HEK293T (cell line): ENCODE results near the gene FAM151B.

Source experiments
- BHLHE40 ChIP-seq: fragments of 450-650 bp; IDR thresholded peaks from 2 replicates; pipeline ENCODE4 v1.6.1; 2016; ENCODE audit warnings: mild to moderate bottlenecking, moderate library complexity, borderline replicate concordance
- HDGF ChIP-seq: fragments of 450-650 bp; IDR thresholded peaks from 2 replicates; pipeline ENCODE4 v1.6.1; 2017; ENCODE audit warnings: antibody characterized with exemption, borderline replicate concordance
- L3MBTL2 ChIP-seq: fragments of 450-650 bp; conservative IDR thresholded peaks from 2 replicates; pipeline ENCODE4 v1.6.1; 2016; ENCODE audit warnings: mild to moderate bottlenecking
- LEF1 ChIP-seq: fragments of 450-650 bp; IDR thresholded peaks from 2 replicates; pipeline ENCODE4 v1.6.1; 2017; ENCODE audit warnings: mild to moderate bottlenecking, borderline replicate concordance
- TARDBP ChIP-seq: fragments of 450-650 bp; IDR thresholded peaks from 2 replicates; pipeline ENCODE4 v1.6.1; 2016

GRCh38 chr5:80568251-80568650, 80.4 kb downstream of the FAM151B start:
- TF ChIP-seq BHLHE40 (no peak), L3MBTL2 (no peak), HDGF (no peak), TARDBP (no peak), LEF1 (no peak)
